NCI-H146 treated with DMSO at 0.1 percent for 48 hours (cell line): Measurements from ENCODE around the gene SLC30A2.
"Not testable (repeated sequence)": the region's sequence is repeated elsewhere in the genome, so short reads cannot be mapped to it uniquely, and the experiment has no call there.

Experiments
- DNase-seq: peaks from one replicate; lab custom pipeline; 2025; ENCODE audit not compliant: unreplicated experiment; lab: John Stamatoyannopoulos, UW

Gene SLC30A2

DNA sequence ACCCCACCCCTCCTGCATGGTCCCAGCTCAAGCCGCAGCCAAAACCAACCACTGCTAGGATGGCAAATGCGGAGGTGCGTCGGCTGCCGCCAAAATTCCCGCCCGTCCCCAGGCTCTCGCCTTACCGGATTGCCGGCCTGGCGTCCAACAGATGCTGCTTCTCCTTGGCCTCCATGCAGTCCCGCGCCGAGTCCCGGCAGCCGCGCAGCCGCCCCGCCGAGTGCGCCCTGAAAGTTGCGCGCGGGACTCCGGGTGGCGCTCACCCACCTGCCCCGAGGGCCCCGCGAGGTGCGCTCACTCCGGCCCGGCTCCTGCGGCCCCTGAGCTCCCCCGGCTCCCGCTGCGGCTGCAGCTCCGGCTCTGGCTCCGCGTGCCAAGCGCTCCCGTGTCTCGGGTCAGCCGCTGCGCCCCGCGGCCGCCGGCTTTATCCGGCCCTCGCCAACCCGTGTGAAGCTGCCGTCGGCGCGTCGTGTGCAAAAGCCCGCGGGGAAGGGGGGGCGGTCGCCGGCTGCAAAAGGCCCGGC, at the start of gene SLC30A2:
TSS of gene SLC30A2 (minus strand) at position 397 of the 524 bp plus-strand sequence. CDS start at position 175, 222 bp downstream.
- no peak for DNase-seq

GRCh38 chr1:26094677-26095383, 48.9 kb upstream of the SLC30A2 start:
- DNase-seq: peak; percentile 33

DNA sequence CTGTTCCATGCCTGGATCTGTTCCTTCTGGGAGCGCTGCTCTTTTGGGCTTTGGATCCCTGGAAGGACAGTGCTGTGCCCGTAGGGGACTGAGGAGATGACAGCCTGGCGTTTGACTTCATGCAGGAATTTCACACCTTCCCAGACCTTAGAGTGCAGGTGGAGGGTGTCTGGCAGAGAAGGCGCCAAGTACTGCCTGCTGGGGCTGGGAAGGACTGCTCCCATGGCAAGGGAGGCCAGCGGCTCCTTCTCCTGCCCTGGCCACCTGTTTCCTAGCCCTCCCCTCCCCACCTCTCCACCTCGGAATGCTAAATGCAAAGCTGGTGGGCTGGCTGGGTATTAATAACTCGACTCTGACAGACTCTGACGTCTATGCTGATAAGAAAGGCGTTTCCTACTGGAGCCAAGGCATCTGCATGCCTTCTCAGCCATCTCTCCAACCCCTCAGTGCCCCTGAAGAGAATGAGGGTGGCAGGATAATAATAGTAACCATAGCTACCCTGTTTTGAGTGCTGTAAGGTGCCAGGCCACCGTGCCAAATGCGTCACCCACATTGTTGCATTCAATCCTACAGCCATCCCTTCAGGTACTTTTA, 48.3 kb upstream of the SLC30A2 start:
- no peak for DNase-seq

DNA sequence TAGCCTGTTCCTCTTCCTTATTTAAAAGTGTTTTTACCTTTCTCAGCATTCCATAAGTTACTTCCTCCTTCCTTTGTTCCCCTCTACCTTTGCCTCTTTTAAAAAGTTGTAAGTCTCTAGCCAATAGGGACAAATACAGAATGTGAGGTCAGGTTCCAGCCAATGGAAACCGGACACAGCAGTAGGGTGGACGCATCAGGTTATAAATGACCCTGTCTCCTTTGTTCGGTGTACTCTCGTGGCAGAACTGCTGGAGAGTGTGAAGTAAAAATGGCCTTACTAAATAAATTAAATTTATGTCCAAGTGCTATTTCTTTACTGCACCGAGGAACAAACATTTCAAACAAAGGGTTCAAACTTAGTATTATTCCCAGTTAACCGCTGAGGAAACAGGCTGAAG, 47.7 kb upstream of the SLC30A2 start:
- not testable (repeated sequence) for DNase-seq

DNA sequence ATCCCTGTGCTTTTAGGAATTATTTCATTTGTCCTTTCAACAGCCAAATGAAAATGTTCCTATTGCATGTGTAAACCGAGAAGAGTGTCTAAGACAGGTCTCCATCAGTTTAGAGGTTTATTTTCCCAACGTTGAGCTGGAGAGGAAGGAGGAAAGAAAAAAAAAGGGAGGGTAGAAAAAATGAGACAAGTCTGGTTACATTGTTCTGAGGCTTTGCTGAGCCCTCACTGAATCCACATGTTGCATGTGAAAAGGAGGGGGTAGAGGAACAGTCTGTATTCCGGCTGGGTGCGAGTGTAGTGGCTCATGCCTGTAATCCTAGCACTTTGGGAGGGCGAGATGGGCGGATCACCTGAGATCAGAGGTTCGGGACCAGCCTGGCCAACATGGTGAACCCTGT, 46.5 kb upstream of the SLC30A2 start:
- no peak for DNase-seq

- no peak for DNase-seq
Observed at GRCh38 chr1:26090893-26091292, 45.0 kb upstream of the SLC30A2 start.

DNA sequence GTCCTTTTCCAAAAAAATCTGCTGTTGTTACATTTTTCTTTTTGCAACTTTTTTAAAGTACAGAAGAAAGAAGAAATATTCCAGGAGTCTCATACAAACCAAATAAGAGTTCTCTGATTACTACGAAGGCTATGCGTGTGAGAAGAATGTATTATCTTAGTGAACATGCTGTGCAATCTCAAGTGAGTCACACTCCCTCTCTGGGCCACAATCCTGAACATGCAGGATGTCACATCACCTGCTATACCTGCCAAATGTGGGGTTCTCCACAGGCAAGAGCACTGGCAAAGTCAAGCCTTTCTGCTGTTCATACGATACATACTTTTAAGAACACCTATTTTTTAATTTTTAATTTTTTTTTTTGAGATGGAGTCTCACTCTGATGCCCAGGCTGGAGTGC, 43.2 kb upstream of the SLC30A2 start:
- DNase-seq: no peak

DNA sequence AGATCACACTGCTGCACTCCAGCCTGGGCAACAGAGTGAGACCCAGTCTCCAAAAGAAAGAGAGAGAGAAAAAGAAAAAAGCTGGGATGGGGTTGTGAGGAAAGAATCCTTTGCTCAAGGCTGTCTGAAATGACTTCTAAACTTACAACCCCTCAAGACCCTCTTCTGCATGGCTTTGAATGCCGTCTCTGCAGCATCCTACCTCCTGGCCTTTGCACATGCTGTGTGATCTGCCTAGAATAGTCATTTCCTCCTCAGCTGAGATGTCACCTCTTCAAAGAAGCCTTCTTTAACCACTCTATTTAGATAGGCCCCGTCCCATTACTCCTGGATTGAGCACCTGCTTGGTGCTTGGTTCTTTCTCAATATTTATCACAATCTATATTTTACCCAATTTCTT, 38.9 kb upstream of the SLC30A2 start:
- no peak for DNase-seq

- no peak for DNase-seq
Observed at GRCh38 chr1:26084091-26084561, 38.2 kb upstream of the SLC30A2 start.

DNA sequence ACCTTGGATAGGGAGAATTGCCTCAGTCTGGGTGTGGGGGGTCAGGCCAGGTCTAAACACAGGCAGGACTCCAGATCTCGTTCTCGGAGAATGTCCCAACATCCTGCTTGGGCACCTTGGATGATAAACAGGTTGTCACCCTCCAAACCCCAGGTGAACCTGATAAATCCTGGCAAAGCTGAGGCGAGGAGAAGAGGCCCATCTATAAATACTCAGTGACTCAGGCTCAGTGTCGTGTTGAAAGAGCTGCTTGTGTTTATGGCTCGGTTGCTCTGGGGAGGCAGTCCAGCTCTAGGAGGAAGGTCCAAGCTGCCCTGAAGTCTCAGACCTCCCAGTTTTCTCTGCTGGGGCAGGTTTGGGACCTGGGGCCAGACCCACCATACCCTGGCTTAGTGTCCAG, 37.3 kb upstream of the SLC30A2 start:
- DNase-seq: no peak

- DNase-seq: no peak
Observed at GRCh38 chr1:26082020-26082350, 36.1 kb upstream of the SLC30A2 start.

DNA sequence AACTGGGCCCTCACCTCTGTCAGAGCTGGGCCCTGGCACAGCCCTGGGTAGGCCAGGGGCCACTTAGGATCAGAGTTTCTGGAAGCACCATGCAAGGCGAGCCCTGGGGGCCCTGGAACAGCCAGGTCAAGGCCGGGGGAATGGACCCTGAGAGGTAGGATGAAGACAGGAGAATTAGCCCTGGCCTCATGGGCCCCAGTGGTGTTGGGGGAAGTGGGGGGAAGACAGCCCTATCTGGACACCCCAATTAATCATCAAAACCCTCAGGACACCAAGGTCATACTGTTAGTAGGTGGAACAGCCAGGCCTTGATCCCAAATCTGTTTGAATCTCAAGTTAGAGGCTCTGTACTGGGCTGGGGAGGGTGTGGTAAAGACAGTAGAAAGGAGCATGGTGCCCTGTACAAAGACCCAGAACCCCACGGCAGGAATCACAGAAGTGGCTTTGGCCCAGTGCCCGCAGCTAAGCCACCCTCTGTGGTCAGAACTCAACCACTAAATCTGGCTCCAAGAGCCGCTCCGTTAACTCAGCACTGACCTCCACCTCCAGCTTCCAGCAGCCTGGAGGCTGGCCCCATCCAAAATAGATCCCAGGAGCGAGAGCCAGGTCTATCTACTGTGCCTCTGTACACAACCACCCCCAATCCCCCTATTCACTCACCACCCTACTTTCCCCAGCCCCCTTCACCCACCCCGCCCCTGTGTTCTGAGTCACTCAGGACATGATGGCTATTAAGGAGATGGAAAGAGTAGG, 35.5 kb upstream of the SLC30A2 start:
- no peak for DNase-seq

GRCh38 chr1:26079960-26080814, 34.3 kb upstream of the SLC30A2 start:
- peak; percentile 21 for DNase-seq

DNA sequence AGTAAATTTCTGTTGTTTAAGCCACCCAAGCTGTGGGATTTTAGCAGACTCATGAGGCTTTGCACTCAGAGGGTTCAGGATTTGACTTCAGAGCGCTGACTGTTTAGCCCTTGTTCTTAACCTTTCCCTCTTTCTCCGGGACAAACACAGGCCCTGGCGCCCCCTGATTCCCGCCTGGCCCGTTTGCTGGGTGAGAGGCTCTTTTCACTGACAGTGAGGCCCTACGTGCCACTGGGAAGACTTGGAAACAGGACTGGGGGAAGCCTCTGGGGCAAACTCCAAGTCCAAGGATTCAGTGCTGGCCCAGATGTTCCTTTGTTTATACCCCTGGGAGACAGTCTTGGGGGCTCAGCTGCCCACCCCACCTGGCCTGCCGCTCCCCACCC, 33.3 kb upstream of the SLC30A2 start:
- DNase-seq: no peak

DNA sequence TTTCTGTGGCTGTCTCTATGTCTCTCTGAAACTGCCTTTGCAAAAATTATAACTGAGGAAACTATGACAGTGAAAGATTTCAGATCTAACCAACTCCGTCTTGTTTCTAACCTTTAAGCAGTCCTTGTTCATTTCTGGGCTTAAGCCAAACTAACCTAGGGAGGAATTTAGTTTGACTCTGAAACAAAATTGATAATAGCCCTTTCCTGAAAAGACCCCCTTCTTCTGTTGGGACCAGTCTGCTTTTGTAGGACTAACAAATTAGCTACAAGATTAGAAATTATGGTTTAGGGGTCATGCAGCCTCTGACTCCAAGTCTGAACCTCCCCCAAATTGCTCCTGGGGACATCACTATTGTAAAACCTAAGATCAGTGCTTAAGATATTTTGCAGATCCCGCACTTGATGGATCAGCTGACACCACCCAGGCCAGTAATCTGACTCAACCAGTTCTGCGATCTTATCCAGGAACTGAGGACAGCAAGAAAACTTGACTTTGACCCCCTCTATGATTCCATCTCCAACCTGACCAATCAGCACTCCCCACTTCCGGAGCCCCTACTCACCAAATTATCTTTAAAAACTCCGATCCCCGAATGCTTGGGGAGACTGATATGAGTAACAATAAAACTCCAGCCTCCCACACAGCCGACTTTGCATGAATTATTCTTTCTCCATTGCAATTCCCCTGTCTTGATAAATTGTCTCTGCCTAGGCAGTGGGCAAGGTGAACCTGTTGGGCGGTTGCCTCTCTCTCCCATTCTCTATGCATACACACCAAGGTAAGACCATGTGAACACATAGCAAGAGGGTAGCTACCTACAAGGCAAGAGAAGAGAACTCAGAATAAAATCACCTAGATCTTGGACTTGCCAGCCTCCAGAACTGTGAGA, 32.6 kb upstream of the SLC30A2 start:
- DNase-seq: no peak

GRCh38 chr1:26077524-26077923, 31.6 kb upstream of the SLC30A2 start:
- DNase-seq: no peak

DNA sequence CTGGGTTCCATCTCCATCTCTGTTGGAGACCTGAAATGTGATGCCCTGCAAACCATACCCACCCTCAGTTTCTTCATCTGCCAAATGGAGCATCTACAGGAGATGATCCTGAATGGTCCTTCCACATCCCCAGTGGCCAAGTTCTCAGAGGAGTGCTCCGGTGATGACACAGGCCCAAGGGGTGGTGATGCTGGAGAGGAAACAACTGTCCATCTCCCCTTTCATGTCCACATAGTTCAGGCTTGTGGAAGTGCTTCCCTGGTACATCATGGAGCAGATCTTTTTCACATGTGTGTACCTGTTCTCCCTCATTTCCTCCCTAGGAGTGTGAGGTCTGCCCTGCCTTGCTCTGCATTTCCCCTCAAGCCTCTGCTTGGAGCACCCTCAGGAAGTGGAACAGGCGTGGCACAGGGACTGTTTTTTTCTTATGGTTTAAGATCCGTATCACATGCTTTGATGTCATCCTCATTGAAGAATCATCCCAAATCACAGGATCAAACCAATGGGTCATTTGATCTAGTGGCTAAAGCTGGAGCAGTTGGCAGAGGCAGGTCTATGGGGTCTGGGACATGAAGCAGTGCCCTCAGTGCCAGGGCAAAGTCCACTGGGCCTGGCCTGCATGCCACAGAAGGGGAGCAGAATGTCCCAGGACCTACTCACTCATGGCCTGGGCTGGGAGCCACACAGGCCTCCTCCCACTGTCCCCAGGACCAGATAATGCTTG, 29.7 kb upstream of the SLC30A2 start:
- DNase-seq: no peak

GRCh38 chr1:26072305-26072704, 26.4 kb upstream of the SLC30A2 start:
- peak; percentile 2 for DNase-seq

DNA sequence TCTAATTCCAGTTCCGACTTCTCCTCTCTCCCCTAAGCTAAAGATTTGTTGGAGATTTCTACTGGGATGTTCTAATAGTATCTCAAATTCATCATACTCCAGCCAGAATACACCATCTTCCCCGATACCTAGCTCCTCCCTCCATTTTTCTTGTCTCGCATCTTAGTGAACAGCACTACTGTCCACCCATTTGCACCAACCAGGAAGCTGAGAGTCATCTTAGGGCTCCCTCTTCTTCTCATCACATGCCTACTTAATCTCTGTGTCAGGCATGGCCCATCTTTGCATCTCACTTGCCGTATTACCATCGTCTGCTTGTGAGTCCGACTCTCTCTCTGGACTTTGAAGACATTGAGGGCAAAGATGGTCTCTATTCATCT, 25.0 kb upstream of the SLC30A2 start:
- DNase-seq: no peak
